Sigmoid colon (tissue), 4 donors: ENCODE data around the gene RGL4.

ENCODE experiments used
- EP300 ChIP-seq, 4 donors: sonication (generic); formaldehyde crosslinking; IDR thresholded peaks; one replicate each; pipeline ENCODE4 v1.6.1; 2017; ENCODE audit warnings: antibody characterized with exemption in 4 of 4
- POLR2A ChIP-seq, 2 donors: fragments of 450-650 bp; IDR thresholded peaks; one replicate each; pipeline ENCODE4 v1.6.1; 2016; ENCODE audit warnings: antibody characterized with exemption in 2 of 2, mild to moderate bottlenecking in 2 of 2, moderate library complexity in 2 of 2

DNA sequence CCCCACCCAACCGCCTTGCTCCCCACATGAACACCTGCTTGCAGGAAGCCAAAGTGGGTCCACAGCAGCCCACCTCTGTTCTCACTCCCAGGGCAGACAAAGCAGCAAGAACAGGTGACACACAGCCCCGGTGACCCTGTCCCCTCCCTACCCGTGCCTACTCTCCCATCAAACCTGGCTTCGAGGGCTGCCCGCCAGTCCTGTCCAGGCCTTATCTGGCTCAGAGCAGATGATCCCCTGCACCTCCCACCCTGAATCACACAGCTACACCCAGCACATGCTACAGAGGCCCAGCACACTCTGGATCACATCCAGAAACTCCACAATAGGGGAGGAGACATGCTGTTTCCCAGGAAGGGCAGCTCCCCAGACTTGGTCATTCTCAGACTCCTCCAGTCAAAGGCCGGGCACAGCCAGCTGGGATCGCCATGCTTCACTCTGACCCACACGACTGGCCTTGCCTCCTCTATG, 6.2 kb upstream of the RGL4 start:
- no peak for TF ChIP-seq EP300 (IDR thresholded peaks at IDR 0.05)
- no peak for TF ChIP-seq POLR2A (IDR thresholded peaks at IDR 0.05)
